ENCODE measurements around the gene CAMTA1.

DNA sequence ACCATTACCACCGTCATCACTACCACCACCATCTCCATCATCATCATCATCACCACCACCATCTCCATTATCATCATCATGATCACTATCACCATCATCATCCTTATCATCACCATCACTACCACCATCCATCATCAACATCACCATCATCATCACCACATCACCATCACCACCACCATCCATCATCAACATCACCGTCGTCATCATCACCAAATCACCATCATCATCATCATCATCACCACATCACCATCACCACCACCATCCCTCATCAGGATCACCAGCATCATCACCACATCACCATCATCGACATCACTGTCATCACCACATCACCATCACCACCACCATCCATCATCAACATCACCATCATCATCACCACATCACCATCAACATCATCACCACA is 782.8 kb downstream of the CAMTA1 start:
- TF ChIP-seq, protein P1, sequence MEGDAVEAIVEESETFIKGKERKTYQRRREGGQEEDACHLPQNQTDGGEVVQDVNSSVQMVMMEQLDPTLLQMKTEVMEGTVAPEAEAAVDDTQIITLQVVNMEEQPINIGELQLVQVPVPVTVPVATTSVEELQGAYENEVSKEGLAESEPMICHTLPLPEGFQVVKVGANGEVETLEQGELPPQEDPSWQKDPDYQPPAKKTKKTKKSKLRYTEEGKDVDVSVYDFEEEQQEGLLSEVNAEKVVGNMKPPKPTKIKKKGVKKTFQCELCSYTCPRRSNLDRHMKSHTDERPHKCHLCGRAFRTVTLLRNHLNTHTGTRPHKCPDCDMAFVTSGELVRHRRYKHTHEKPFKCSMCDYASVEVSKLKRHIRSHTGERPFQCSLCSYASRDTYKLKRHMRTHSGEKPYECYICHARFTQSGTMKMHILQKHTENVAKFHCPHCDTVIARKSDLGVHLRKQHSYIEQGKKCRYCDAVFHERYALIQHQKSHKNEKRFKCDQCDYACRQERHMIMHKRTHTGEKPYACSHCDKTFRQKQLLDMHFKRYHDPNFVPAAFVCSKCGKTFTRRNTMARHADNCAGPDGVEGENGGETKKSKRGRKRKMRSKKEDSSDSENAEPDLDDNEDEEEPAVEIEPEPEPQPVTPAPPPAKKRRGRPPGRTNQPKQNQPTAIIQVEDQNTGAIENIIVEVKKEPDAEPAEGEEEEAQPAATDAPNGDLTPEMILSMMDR (IDR thresholded peaks at IDR 0.05): no peak
- no peak for TF ChIP-seq POLR2AphosphoS5 (IDR thresholded peaks at IDR 0.05)
